ENCODE results near the gene PLA2G5. TPM values are rescaled to one million over a fixed set of nuclear protein-coding genes. Genes with fewer than 3 reads are reported as not detected.

PLA2G5 gene
- total and polyA plus RNA-seq, 2 of the 8 experiments (the other 6 are each of a cell fraction or from before 2014, with no cell fraction given), result 0.05 TPM; not detected in 1

GRCh38 chr1:20086800-20087199 is 16.8 kb downstream of the PLA2G5 start:
- H3K4ac ChIP-seq (replicated peaks; ENCODE audit: insufficient read length, low read depth, low read length), result no peak overlapping the region
- 92% methylated on average over 1 of the region's 1 CpG; no CpG with 5 or more reads in 1 of the 2 experiments for WGBS, 2 experiments (ENCODE audit: extremely low coverage in 1 of 2, insufficient coverage in 1 of 2, insufficient read length in 1 of 2, insufficient replicate concordance in 2 of 2, low coverage in 1 of 2, low lambda C conversion rate in 2 of 2, missing lambda C conversion rate in 1 of 2)
- POLR2A ChIA-PET (ENCODE audit: partially characterized antibody), result interaction anchor here (0.7 kb wide), 1 partner anchor 26 kb away, joined by 3 read pairs; no protein-coding TSS in a partner anchor
- TF ChIP-seq, protein P1, sequence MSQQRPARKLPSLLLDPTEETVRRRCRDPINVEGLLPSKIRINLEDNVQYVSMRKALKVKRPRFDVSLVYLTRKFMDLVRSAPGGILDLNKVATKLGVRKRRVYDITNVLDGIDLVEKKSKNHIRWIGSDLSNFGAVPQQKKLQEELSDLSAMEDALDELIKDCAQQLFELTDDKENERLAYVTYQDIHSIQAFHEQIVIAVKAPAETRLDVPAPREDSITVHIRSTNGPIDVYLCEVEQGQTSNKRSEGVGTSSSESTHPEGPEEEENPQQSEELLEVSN (IDR thresholded peaks at IDR 0.05), result no peak
- TF ChIP-seq SUZ12 (IDR thresholded peaks at IDR 0.05; ENCODE audit: low read length), result no peak

More at GRCh38 chr1:20086800-20087199, 16.8 kb downstream of the PLA2G5 start:
- Histone ChIP-seq H3K23me2 (ENCODE audit: low read depth, low read length) (no peaks in the 10 kb centered on the region), H3K14ac (ENCODE audit: insufficient read length) (no peak overlapping the region), H2AFZ (ENCODE audit: low read length) (no peak overlapping the region), H2BK120ac (replicated peaks; ENCODE audit: low read depth, low read length) (no peak overlapping the region), H3K36me3 (ENCODE audit: control insufficient read depth in 2 of 4, insufficient read depth in 4 of 4, low read length in 3 of 4) (no peaks in the 10 kb centered on the region), H3K4me1 (replicated peaks in 1 of 4; ENCODE audit: control insufficient read depth in 3 of 4, insufficient read depth in 4 of 4, low read length in 3 of 4) (no peaks in the 10 kb centered on the region; a peak in 1 of 7 replicates), H2BK12ac (ENCODE audit: low read depth, low read length) (no peak overlapping the region), H3K27ac (ENCODE audit: low read depth, low read length) (no peak overlapping the region), H2AK5ac (ENCODE audit: low read depth, low read length) (no peak overlapping the region), H3K4me2 (ENCODE audit: insufficient read depth in 1 of 2, low read depth in 2 of 2, low read length in 2 of 2) (no peak overlapping the region), H3K79me2 (ENCODE audit: control insufficient read depth in 1 of 2, insufficient read depth in 2 of 2, low read length in 2 of 2) (no peaks in the 10 kb centered on the region), H3K27me3 (replicated peaks in 1 of 4; ENCODE audit: control insufficient read depth in 3 of 4, extremely low read depth in 1 of 4, insufficient read depth in 3 of 4, low read length in 3 of 4) (no peaks in the 10 kb centered on the region), H3K79me1 (ENCODE audit: low read depth, low read length) (no peaks in the 10 kb centered on the region), H4K5ac (ENCODE audit: insufficient read length, low read depth, low read length) (no peak overlapping the region), H4K91ac (replicated peaks; ENCODE audit: insufficient read length, low read length) (no peak overlapping the region), H2BK5ac (ENCODE audit: low read depth, low read length) (no peak overlapping the region), H2BK15ac (ENCODE audit: low read length) (no peak overlapping the region), H3K9ac (replicated peaks in 1 of 4; ENCODE audit: extremely low read depth in 1 of 4, low read depth in 3 of 4, low read length in 3 of 4) (no peak overlapping the region), H3K23ac (ENCODE audit: insufficient read length) (no peak overlapping the region), H3K4me3 (ENCODE audit: extremely low read depth in 1 of 4, insufficient read depth in 2 of 4, low read depth in 3 of 4, low read length in 4 of 4) (no peak overlapping the region), H3K18ac (ENCODE audit: extremely low read depth, low read length) (no peak overlapping the region), H4K20me1 (replicated peaks in 1 of 2; ENCODE audit: control insufficient read depth in 1 of 2, insufficient read depth in 2 of 2, low read length in 2 of 2) (no peaks in the 10 kb centered on the region), H4K8ac (ENCODE audit: extremely low read depth, insufficient read depth, low read length) (no peak overlapping the region), H3K56ac (replicated peaks; ENCODE audit: insufficient read length, low read depth, low read length) (no peak overlapping the region), H3K9me3 (ENCODE audit: insufficient read depth in 2 of 2, low read depth in 1 of 2, low read length in 1 of 2) (no peaks in the 10 kb centered on the region), H2BK20ac (ENCODE audit: low read length) (no peak overlapping the region)
- FAIRE-seq (no peak), DNase-seq (ENCODE audit: low read depth in 1 of 2, low spot score in 2 of 2) (no peak)
- CTCF ChIA-PET (ENCODE audit: partially characterized antibody), result interaction anchor here (0.7 to 1.3 kb wide), 3 partner anchors 11 to 79 kb away, joined by 3 to 5 read pairs (median 3); no protein-coding TSS in a partner anchor
